Measurements from ENCODE around the gene CDK2AP2. TPM values are rescaled to one million over a fixed set of nuclear protein-coding genes. Genes with fewer than 3 reads are reported as not detected.

The CDK2AP2 gene
- total RNA-seq, 2 experiments from 2014 or later: 82.7 to 84.7 TPM

GRCh38 chr11:67539550-67539949, 31.6 kb upstream of the CDK2AP2 start:
- no peak for DNase-seq
- H3K4me1 Mint-ChIP-seq (ENCODE audit: low read depth): no peaks in the 10 kb centered on the region
- no peaks in the 10 kb centered on the region for H3K27me3 Mint-ChIP-seq
- no peak overlapping the region for H3K27ac Mint-ChIP-seq
- ChIA-PET CTCF (no interaction called here), POLR2A (no interaction called here)
- intact Hi-C loops (cut with micrococcal nuclease): no loop called here
- no peak overlapping the region for H3K4me3 Mint-ChIP-seq
- H3K36me3 Mint-ChIP-seq: peaks cover under 1% of the 10 kb centered on the region
- peaks cover 2% of the 10 kb centered on the region for H3K9me3 Mint-ChIP-seq

DNA sequence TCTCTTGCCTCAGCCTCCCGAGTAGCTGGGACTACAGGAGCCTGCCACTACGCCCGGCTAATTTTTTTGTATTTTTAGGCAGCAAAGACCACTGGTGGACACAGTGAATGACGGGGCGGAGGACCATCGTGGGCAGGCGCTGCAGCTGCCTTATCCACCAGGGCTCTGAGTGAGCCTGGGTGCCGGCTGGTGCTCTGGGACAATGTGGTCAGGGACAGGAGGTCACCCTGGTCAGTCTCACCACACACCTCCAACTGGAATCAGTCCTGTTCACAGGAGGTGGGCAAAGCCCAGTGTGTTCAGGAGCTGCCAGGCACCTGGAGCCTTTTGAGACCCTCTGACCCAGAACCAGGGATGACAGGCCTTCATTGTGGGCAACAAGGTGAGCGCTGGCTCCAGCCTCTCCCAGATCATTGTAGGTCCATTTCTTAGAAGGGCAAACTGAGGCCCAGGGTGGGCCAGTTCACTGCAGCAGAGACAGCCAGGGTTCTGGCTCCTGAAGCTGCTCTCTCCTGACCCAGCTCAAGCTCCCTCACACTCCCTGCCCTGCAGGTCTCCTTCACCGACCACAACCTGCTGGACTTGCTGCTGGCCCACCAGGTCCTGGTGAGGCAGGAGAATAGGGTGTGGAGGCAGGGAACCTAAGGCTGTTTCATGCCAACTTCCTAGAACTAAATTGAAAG, 31.0 kb upstream of the CDK2AP2 start:
- H3K27ac Mint-ChIP-seq: no peak overlapping the region
- H3K4me1 Mint-ChIP-seq (ENCODE audit: low read depth): no peaks in the 10 kb centered on the region
- no peak for DNase-seq
- intact Hi-C loops (cut with micrococcal nuclease): no loop called here
- peaks cover 7% of the 10 kb centered on the region for H3K9me3 Mint-ChIP-seq
- H3K36me3 Mint-ChIP-seq: peaks cover 4% of the 10 kb centered on the region
- ChIA-PET POLR2A (no interaction called here), CTCF (no interaction called here)
- H3K27me3 Mint-ChIP-seq: no peaks in the 10 kb centered on the region
- no peak overlapping the region for H3K4me3 Mint-ChIP-seq

DNA sequence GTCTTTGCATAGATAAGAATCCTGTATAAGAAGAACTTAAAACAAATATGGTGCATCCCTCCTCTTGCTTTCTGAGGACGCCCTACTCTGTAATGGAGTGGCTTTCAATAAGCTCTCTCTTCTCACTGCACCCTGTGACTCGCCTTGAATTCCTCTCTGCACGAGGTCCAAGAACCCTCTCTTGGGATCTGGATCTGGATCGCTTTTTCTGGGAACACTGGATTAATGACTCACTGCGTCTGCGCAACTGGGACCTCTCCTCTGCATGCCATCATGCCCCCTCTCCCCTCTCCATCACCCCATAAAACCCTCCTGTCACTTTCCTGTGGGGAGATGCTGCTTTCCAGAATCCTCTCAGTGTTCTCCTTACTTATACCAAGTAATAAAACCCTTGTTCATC, 30.3 kb upstream of the CDK2AP2 start:
- DNase-seq: no peak
- no peak overlapping the region for H3K4me3 Mint-ChIP-seq
- ChIA-PET POLR2A (no interaction called here), CTCF (no interaction called here)
- peaks cover 12% of the 10 kb centered on the region for H3K9me3 Mint-ChIP-seq
- intact Hi-C loops (cut with micrococcal nuclease): no loop called here
- no peaks in the 10 kb centered on the region for H3K27me3 Mint-ChIP-seq
- peaks cover 7% of the 10 kb centered on the region for H3K36me3 Mint-ChIP-seq
- no peaks in the 10 kb centered on the region for H3K4me1 Mint-ChIP-seq (ENCODE audit: low read depth)
- H3K27ac Mint-ChIP-seq: no peak overlapping the region

GRCh38 chr11:67535561-67535960, 27.6 kb upstream of the CDK2AP2 start:
- intact Hi-C loops (cut with micrococcal nuclease): no loop called here
- Mint-ChIP-seq H3K9me3 (peaks cover 17% of the 10 kb centered on the region), H3K4me3 (no peak overlapping the region), H3K27me3 (no peaks in the 10 kb centered on the region), H3K36me3 (peaks cover 7% of the 10 kb centered on the region), H3K27ac (no peak overlapping the region), H3K4me1 (ENCODE audit: low read depth) (no peaks in the 10 kb centered on the region)
- POLR2A ChIA-PET: no interaction called here
- no peak for DNase-seq
- CTCF ChIA-PET: no interaction called here

DNA sequence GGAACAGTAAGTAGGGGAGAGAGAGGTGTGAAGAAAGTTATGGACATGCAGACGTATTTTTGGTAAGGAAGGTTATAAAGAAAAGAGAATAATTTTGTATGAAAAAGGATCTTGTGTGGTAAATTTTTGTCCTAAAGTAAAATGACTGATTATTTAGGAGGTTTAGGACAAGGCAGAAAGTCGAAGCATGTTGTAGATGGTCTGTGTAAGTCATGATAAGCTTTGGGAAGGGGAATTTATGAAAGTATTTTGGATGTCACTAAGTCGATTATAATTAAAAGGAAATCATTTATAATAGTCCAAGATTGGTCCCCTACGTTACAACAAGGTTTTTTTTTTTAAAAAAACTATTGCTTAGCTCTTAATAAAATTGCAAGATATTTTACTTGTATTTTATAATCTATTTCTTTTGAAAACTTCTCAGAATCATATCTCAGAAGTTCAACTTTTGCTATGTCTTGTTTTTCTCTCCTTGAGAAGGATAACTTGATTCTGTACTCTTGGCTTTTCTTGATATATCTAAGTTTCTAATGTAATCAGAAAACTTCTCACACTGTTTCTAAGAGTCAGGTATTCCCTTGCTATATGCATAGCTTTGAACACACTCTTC, 26.2 kb upstream of the CDK2AP2 start:
- DNase-seq: no peak
- intact Hi-C loops (cut with micrococcal nuclease): no loop called here
- ChIA-PET POLR2A (no interaction called here), CTCF (interaction anchor here (0.6 kb wide), 1 partner anchor 156 kb away, joined by 3 read pairs; no protein-coding TSS in a partner anchor)
- H3K27ac Mint-ChIP-seq: no peak overlapping the region
- no peaks in the 10 kb centered on the region for H3K4me1 Mint-ChIP-seq (ENCODE audit: low read depth)
- H3K36me3 Mint-ChIP-seq: peaks cover 7% of the 10 kb centered on the region
- no peak overlapping the region for H3K4me3 Mint-ChIP-seq
- H3K27me3 Mint-ChIP-seq: no peaks in the 10 kb centered on the region
- peaks cover 17% of the 10 kb centered on the region for H3K9me3 Mint-ChIP-seq

DNA sequence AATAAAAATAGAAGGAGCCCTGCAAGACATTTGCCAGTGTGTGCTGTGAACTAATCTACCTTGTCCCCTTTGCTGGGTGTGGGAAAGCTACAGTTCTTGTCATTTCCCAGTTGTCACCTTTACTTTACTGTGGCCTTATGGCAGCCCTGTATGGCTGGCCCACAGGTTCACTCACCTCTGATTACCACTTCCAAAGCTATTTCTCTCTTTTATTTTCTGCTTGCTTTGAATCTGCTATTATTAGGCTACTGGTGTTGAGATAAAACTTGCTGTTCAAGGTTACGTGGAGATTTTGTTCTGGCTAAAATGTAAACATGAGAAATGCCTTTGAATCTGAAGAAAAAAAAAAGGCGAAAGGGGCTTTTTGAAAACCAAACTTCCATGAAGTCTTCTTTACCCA, 24.9 kb upstream of the CDK2AP2 start:
- ChIA-PET CTCF (no interaction called here), POLR2A (no interaction called here)
- Mint-ChIP-seq H3K9me3 (peaks cover 17% of the 10 kb centered on the region), H3K4me3 (no peak overlapping the region), H3K4me1 (ENCODE audit: low read depth) (no peaks in the 10 kb centered on the region), H3K27ac (no peak overlapping the region), H3K36me3 (peaks cover 7% of the 10 kb centered on the region), H3K27me3 (no peaks in the 10 kb centered on the region)
- intact Hi-C loops (cut with micrococcal nuclease): no loop called here
- DNase-seq: no peak

DNA sequence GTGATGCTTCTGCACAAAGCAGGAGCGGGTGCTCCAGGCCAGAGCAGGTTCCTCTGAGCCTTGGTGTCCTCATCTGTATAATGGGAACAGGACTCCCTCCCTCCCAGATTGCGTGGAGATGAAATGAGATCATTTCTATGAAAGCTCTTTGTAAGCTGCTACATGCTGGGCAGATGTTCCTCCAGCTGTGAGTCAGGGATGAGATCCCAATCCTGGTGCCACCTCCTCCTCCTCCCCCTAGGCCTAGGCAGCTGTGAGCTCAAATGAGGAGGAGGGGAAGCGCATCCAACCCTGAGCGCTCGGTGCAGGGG, 22.3 kb upstream of the CDK2AP2 start:
- ChIA-PET POLR2A (no interaction called here), CTCF (interaction anchor here (1.5 kb wide), 1 partner anchor 99 kb away, joined by 5 read pairs; the partner anchor contains the start of gene NUDT8)
- H3K36me3 Mint-ChIP-seq: peaks cover 7% of the 10 kb centered on the region
- peaks cover 17% of the 10 kb centered on the region for H3K9me3 Mint-ChIP-seq
- H3K27me3 Mint-ChIP-seq: peaks cover 3% of the 10 kb centered on the region
- no peak overlapping the region for H3K27ac Mint-ChIP-seq
- H3K4me3 Mint-ChIP-seq: no peak overlapping the region
- DNase-seq: no peak
- intact Hi-C loops (cut with micrococcal nuclease): no loop called here
- no peaks in the 10 kb centered on the region for H3K4me1 Mint-ChIP-seq (ENCODE audit: low read depth)

DNA sequence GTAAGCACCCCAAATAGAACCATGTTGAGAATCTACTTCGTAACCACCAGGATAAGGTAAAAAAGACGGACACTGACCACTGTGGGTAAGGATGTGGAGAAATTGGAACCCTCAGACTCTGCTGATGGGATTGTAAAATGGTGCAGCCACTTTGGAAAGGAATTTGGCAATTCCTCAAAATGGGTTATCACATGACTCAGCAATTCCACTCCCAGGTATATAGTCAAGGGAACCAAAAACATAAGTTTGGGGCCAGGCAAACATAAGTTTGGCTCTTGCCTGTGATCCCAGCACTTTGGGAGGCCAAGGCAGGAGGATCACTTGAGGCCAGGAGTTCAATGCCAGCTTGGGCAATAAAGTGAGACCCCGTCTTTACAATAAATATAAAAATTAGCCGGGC, 20.4 kb upstream of the CDK2AP2 start:
- Mint-ChIP-seq H3K27me3 (peaks cover 3% of the 10 kb centered on the region), H3K27ac (no peak overlapping the region), H3K4me3 (no peak overlapping the region), H3K9me3 (peaks cover 6% of the 10 kb centered on the region), H3K4me1 (ENCODE audit: low read depth) (no peaks in the 10 kb centered on the region), H3K36me3 (no peaks in the 10 kb centered on the region)
- ChIA-PET CTCF (no interaction called here), POLR2A (no interaction called here)
- DNase-seq: no peak
- intact Hi-C loops (cut with micrococcal nuclease): no loop called here

DNA sequence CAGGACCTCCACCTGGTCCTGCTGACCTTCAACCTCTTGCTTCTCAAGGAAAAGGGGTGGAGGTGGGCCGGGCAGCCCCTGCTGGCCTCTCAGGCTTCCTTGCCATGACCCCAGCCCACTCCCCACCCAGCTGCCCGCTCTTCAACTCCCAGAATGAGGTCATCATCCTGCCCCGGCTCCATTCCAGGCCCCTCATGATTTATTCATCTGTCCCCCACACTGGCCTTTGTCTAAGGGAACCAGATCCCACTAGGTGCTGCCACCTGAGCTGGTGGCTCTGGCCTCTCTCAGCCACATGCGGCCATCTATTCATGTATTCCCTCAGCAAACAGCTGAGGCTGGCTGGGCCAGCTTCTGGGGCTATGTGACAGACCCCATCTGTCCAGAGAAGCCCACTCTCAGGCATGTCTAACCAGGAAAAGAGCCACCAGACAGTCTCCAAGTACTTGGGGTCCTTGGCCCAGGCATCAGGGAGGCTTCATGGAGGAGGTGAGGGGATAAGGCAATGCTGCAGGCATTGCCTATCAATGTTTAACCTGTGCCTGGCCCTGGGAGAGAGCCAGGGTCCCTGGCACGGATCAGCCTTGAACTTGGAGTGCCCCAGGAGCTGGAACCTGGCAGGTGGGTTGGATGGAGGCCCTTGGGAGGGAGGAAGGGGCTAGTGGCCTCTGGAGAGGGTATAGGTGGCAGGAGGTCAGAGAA, 17.5 kb upstream of the CDK2AP2 start:
- POLR2A ChIA-PET: no interaction called here
- DNase-seq: no peak
- intact Hi-C loops (cut with micrococcal nuclease): no loop called here
- CTCF ChIA-PET: no interaction called here
- Mint-ChIP-seq H3K27me3 (peaks cover 3% of the 10 kb centered on the region), H3K27ac (no peak overlapping the region), H3K36me3 (no peaks in the 10 kb centered on the region), H3K4me3 (no peak overlapping the region), H3K9me3 (no peaks in the 10 kb centered on the region), H3K4me1 (ENCODE audit: low read depth) (no peaks in the 10 kb centered on the region)

DNA sequence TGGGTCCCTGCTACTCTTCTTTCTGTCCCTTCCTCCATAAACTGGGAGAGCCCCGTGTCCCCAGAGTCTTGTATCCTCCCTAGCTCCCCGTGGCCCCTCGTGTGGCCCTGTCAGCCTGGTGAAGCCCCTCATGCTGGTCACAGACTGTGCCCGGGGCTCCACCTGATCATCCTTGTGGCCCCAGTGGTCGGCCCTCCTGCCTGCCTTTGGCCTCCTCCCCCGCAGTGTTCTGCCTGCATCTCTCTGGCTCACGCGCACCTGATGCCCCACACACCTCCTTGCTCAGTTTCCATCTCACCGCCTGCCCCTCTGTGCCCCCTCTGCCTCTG, 16.5 kb upstream of the CDK2AP2 start:
- ChIA-PET CTCF (no interaction called here), POLR2A (no interaction called here)
- Mint-ChIP-seq H3K4me3 (no peak overlapping the region), H3K9me3 (no peaks in the 10 kb centered on the region), H3K27me3 (peaks cover 3% of the 10 kb centered on the region), H3K36me3 (no peaks in the 10 kb centered on the region), H3K4me1 (ENCODE audit: low read depth) (no peaks in the 10 kb centered on the region), H3K27ac (no peak overlapping the region)
- no peak for DNase-seq
- intact Hi-C loops (cut with micrococcal nuclease): no loop called here

GRCh38 chr11:67523556-67524479, 15.9 kb upstream of the CDK2AP2 start:
- POLR2A ChIA-PET: no interaction called here
- Mint-ChIP-seq H3K27me3 (peaks cover 3% of the 10 kb centered on the region), H3K4me3 (no peak overlapping the region), H3K36me3 (no peaks in the 10 kb centered on the region), H3K9me3 (no peaks in the 10 kb centered on the region), H3K4me1 (ENCODE audit: low read depth) (no peaks in the 10 kb centered on the region), H3K27ac (no peak overlapping the region)
- CTCF ChIA-PET: no interaction called here
- intact Hi-C loops (cut with micrococcal nuclease): no loop called here
- DNase-seq: no peak

- CTCF ChIA-PET: no interaction called here
Measured at GRCh38 chr11:67522844-67523555, 15.0 kb upstream of the CDK2AP2 start, which contains the start of gene CABP2. CABP2 (minus strand) TSS chr11:67523446; CDS start chr11:67523326, 120 bp downstream.

More at GRCh38 chr11:67522844-67523555, 15.0 kb upstream of the CDK2AP2 start, which contains the start of gene CABP2:
- H3K27me3 Mint-ChIP-seq: peaks cover 3% of the 10 kb centered on the region
- no peaks in the 10 kb centered on the region for H3K36me3 Mint-ChIP-seq
- no peak within 1 kb of the TSS for H3K27ac Mint-ChIP-seq
- no peak for DNase-seq
- H3K9me3 Mint-ChIP-seq: no peaks in the 10 kb centered on the region
- no peaks in the 10 kb centered on the region for H3K4me1 Mint-ChIP-seq (ENCODE audit: low read depth)
- intact Hi-C loops (cut with micrococcal nuclease): no loop called here
- H3K4me3 Mint-ChIP-seq: no peak within 1 kb of the TSS
- POLR2A ChIA-PET: no interaction called here
